CD1c-positive myeloid dendritic cell (primary cell): ENCODE data around the gene SFTA2.

ENCODE experiments used
- DNase-seq: peaks from one replicate; pipeline ENCODE4 v3.0.0-alpha.2; 2016; ENCODE audit errors: extremely low spot score

SFTA2 gene

GRCh38 chr6:30889921-30890645 lies 41.9 kb downstream of the SFTA2 start:
- no peak for DNase-seq

- DNase-seq: no peak
These were observed 42.5 kb downstream of the SFTA2 start for GRCh38 chr6:30889496-30889885.

GRCh38 chr6:30888816-30889495 lies 43.0 kb downstream of the SFTA2 start:
- no peak for DNase-seq

DNA sequence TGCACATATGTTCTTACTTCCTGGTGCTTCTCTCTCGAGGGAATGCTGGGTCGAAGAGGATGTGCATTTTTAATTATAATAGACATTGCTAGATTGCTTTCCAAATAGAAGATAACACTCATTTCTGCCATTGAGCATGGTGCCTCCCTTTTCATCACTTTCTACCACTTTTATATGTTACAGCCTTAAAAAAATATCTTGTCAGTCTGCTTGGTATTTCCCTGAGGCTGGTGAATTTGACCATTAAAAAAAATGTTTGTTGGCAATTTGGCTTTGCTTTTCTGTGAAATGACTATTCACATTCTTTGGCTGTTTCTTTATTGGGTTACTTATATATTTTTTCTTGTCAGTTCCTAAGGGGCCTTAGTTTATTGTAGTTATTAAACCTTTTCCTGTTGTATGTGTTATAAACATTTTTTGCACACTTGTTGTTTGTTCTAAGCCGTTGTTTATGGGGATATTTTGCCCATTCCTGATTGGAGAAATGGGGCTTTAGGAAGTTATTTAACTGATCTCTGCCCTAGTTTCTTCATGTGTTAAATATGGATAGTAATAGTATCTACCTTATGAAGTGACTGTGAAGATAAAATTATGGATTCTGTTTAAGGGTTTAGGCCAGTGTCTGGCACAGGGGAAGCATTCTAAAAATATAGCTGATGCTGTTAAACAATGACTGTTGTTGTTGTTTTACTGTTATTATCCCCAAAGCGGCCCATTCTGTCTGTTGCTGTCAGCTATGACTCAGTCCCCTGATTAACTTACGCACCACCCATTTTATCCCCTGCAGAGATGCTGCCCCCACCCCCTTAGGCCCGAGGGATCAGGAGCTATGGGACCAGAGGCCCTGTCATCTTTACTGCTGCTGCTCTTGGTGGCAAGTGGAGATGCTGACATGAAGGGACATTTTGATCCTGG lies 43.8 kb downstream of the SFTA2 start:
- no peak for DNase-seq

DNA sequence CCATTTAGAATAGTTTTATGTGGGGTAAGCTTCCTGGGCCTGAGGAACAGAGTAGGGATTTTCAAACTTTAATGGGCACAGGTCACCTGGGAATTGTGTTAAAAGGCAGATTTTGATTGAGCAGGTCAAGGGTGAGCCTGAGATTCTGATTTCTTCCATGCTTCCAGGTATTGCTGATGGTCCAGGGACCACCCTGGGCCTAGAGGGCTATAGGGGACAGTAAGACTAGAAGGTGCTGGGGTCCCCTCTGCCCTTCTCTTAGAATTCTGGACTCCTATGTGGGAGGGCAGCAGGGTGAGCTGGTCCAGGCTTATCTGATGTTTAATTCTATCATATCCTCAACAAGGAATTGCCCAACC lies 45.1 kb downstream of the SFTA2 start:
- no peak for DNase-seq

- DNase-seq: no peak
These were observed 45.7 kb downstream of the SFTA2 start for GRCh38 chr6:30885999-30886896.

GRCh38 chr6:30885481-30885998 lies 46.4 kb downstream of the SFTA2 start:
- DNase-seq: no peak

- DNase-seq: peak; percentile 44
These were observed 47.2 kb downstream of the SFTA2 start for GRCh38 chr6:30884521-30885480.

DNA sequence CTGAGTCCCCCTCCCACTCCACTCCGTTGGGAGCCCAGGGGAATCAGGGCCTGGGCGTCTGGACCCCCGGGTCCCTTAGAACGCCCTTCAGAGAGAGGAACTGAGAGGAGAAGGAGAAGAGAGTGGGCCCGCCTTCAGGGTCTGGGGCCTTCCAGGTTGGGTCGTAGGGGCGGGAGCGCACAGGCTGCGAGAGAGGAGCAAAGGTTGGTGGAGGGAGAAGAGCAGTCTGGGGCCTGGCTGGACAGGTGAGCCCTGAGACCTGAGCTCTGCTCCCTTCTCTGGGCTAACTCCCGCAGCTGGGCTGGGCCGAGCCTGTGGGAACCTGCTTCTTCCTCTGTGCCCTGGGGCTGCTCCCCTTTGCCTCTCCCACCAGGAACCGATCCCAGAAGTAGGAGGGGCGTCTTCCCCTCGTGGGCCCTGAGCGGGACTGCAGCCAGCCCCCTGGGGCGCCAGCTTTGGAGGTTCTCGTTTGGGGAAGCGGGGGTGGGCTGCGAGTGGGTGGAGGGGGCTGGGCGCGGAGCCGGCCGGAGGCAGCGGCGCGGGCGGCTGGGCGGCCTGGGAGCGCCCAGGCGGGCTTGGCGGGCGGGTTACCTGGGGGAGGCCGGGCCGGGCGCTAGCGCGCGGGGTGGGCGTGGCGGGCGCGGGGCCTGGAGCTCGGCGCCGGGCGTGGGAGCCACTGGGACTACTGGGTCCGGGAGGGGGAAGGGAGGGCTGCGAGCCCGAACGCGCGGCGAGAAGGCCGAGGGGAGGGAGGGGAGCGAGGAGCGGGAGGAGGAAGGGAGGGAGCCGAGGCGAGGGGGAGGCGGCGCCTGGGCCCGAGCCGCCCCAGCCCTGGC lies 48.1 kb downstream of the SFTA2 start, which contains the start of gene DDR1:
Gene DDR1 (plus strand): TSS at position 835 of the 836 bp plus-strand sequence. CDS start 4,211 bp downstream, outside the sequence.
- peak; percentile 48 for DNase-seq

- DNase-seq: no peak
These were observed 48.9 kb downstream of the SFTA2 start for GRCh38 chr6:30882759-30883684.

GRCh38 chr6:30882204-30882758 lies 49.7 kb downstream of the SFTA2 start:
- no peak for DNase-seq

GRCh38 chr6:30881392-30882203 lies 50.4 kb downstream of the SFTA2 start:
- no peak for DNase-seq
